IMR-90 (cell line): ENCODE measurements around the gene ALDOB.

Experiments
- CTCF ChIP-seq: conservative IDR thresholded peaks from 2 replicates; pipeline ENCODE4 v1.5.1; 2012; ENCODE audit warnings: mild to moderate bottlenecking, low read depth, low read length, improper control_type of control experiment
- POLR2A ChIP-seq: IDR thresholded peaks from 2 replicates; pipeline ENCODE4 v1.6.1; 2012; ENCODE audit warnings: mild to moderate bottlenecking, low read depth, low read length
- RCOR1 ChIP-seq: IDR thresholded peaks from 2 replicates; pipeline ENCODE4 v1.6.1; 2012; ENCODE audit warnings: mild to moderate bottlenecking, low read length, improper control_type of control experiment; ENCODE audit not compliant: insufficient replicate concordance

DNA sequence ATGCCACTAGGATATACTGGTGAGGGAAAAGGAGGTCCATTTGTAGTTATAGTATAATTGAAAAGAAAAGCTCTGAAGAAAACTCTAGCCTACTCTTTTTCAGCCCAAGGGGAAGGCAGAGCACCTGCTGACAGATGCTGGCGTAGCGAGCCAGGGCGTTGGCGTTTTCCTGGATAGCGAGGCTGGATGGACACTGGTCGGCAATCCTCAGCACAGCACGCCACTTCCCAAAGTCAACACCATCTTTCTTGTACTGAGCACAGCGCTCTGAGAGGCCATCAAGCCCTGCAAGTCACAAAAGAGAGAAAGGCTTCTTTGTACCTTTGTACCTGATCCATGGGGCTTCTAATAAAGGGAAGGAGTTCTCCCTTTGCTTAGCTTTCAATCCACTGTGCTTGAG, 8.2 kb downstream of the ALDOB start:
- TF ChIP-seq POLR2A = no peak
- TF ChIP-seq CTCF = no peak
- TF ChIP-seq RCOR1 = no peak
